Ectodermal cell (in vitro differentiated cells): Measurements from ENCODE around the gene GPR152.
"Not testable (repeated sequence)": the region's sequence is repeated elsewhere in the genome, so short reads cannot be mapped to it uniquely, and the experiment has no call there.

Experiments used
- H3K27ac ChIP-seq: 2 replicates; pipeline ENCODE4 v1.7.0; 2013; ENCODE audit warnings: mild to moderate bottlenecking, low read depth, low read length; ENCODE audit not compliant: insufficient read depth, poor library complexity, severe bottlenecking
- H3K27me3 ChIP-seq: 2 replicates; pipeline ENCODE4 v1.7.0; 2013; ENCODE audit warnings: mild to moderate bottlenecking, low read length; ENCODE audit not compliant: insufficient read depth, control insufficient read depth, poor library complexity, severe bottlenecking
- H3K36me3 ChIP-seq: one replicate; pipeline ENCODE4 v1.7.0; 2013; ENCODE audit warnings: low read length; ENCODE audit not compliant: control insufficient read depth, insufficient read depth
- H3K4me1 ChIP-seq: one replicate; pipeline ENCODE4 v1.7.0; 2013; ENCODE audit warnings: low read length; ENCODE audit not compliant: control insufficient read depth, insufficient read depth
- H3K4me3 ChIP-seq: 2 replicates; pipeline ENCODE4 v1.7.0; 2013; ENCODE audit warnings: low read depth, low read length, control low read depth; ENCODE audit not compliant: insufficient read depth
- H3K9me3 ChIP-seq: 2 replicates; pipeline ENCODE4 v1.7.0; 2013; ENCODE audit warnings: mild to moderate bottlenecking, low read length, moderate library complexity; ENCODE audit not compliant: control insufficient read depth
- WGBS, 2 experiments: methylation state at CpG; one replicate each; pipeline ENCODE4 v1.1.7; 2013; ENCODE audit warnings: missing lambda C conversion rate in 2 of 2; 5-methylcytosine and 5-hydroxymethylcytosine counted together

Gene GPR152

DNA sequence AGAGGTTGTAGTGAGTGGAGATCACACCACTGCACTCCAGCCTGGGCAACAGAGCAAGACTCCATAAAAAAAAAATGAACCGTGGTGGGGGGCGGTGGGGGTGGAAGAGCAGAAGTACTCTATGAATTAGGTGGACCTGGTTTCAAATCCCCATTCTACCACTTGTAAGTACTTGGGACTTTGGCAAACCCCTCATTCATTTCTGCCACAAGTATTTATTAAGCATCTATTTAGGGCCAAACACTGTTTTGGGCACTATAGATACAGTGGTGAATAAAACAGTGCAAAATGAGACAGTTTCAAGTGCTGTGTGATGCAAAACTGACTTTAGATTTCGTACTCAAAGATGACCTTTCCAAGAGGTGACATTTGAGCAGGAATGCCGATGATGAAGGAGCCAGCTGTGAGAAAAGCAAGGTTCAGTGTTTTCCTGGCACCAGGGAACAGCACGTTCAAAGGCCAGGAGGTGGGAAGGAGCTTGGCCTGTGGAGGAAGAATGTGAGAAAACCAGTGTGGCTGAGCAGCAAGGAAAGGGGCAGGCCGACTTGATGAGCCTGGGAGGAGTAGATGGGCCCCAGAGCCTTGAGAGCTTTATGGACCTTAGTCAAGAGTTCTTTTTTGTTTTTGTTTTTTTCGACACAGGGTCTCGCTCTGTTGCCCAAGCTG lies 17.9 kb upstream of the GPR152 start:
- Histone ChIP-seq H3K4me3 (no peak overlapping the region), H3K27ac (no peak overlapping the region), H3K27me3 (no peaks in the 10 kb centered on the region), H3K9me3 (no peaks in the 10 kb centered on the region), H3K4me1 (no peaks in the 10 kb centered on the region), H3K36me3 (no peaks in the 10 kb centered on the region)
- 91 to 92% methylated on average over 8 of the region's 8 CpGs for WGBS, 2 experiments

DNA sequence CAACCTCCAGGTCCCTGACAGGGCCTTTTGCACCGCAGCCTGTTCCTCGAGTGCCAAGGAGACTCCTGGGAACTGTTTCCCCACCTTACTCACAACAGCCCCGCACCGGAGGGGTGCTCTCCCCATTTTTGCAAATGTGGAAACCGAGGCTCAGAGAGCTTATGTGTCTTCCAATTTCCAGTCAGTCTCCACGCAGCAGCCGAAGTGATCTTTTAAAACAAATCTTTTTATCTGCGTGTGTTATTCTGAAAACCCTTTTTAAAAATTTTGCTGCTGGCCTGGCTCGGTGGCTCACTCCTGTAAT lies 16.9 kb upstream of the GPR152 start:
- 45 to 49% methylated on average over 9 of the region's 9 CpGs for WGBS, 2 experiments
- no peak overlapping the region for H3K27ac ChIP-seq

DNA sequence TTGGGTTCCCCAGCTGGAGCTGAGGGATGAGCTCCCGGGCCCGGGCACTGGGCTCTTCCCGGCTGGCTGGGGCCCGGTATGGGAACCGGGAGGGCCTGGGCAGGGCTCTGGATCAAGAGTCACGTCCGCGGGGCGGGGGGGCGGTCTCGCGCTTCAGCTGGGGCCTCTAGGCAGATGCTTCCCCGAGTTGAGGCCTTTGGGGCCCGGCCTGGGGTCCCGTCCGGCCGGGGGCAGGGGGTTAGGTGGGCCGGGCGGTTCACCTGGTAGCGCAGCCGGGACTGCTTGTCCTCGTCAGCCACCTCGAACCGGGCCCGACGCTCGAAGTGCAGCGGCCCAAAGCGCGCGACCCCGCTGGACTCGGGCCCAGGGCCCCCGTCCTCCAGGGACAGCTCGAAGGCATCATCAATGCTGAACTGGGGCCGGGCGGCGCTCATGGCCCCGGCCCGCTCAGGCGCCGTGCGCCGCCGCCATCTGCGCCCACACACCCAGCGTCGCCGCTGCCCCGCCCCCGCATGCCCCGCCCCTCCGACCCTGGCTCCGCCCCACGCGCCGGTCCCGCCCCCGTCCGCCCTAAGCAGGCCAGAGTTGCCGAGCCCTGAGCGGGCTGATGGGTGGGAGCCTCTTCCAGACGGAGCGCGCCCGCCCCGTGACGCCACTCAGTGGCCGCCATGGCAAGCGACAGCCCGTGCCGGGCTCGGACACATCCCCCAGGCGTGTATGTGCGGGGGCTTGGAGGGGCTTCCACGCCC lies 16.4 kb upstream of the GPR152 start, which contains the start of gene TMEM134:
TSS of gene TMEM134 (minus strand) at position 493 of the 749 bp plus-strand sequence. CDS start at position 434, 59 bp downstream.
- WGBS, 2 experiments: 1% methylated on average over 76 of the region's 76 CpGs
- no peaks in the 10 kb centered on the region for H3K9me3 ChIP-seq
- H3K4me1 ChIP-seq: no peaks in the 10 kb centered on the region
- H3K4me3 ChIP-seq: peak within 1 kb of the TSS; percentile 88
- H3K36me3 ChIP-seq: no peaks in the 10 kb centered on the region
- no peak within 1 kb of the TSS for H3K27ac ChIP-seq
- H3K27me3 ChIP-seq: no peaks in the 10 kb centered on the region

More for the DNA sequence above, 16.9 kb upstream of the GPR152 start:
- Histone ChIP-seq H3K36me3 (no peaks in the 10 kb centered on the region), H3K4me1 (no peaks in the 10 kb centered on the region), H3K9me3 (no peaks in the 10 kb centered on the region), H3K4me3 (peak overlapping the region; percentile 88), H3K27me3 (no peaks in the 10 kb centered on the region)

DNA sequence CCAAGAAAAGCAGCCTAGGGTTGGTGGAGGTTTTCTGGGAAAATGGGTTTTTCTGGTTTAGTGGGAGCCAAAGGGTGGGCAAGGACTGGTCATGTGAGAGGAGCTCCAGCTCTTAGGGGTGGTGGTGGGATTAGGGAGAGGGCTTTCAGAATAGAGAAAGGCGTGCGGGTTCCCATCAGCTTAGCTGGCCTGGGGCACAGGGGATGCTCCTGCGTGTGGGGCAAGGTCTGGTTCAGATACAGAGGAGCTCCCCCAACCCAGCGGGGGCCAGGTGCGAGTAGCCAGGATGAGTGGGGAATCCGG lies 15.9 kb upstream of the GPR152 start:
- Histone ChIP-seq H3K27me3 (no peaks in the 10 kb centered on the region), H3K27ac (no peak overlapping the region)

DNA sequence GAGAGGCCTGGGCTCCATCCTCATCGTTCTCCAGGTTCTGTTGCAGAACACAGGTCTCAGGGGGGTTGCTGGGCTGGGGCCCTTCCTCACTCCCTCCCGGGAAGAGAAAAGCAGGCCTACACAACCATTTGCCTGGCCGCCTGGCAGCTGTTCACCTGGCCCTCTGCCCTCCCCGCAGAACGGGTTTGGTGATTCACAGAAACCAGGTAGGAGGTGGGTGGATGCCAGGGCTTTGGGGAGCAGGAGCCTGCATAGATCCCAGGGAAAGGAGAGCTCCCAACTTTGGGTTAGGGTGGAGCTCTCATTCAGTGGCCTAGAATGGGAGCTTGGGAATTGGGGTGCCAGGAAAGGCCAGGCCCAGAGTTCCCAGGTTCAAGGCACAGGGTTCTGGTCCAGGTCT lies 15.5 kb upstream of the GPR152 start:
- H3K4me1 ChIP-seq: no peaks in the 10 kb centered on the region
- H3K27me3 ChIP-seq: no peaks in the 10 kb centered on the region
- H3K4me3 ChIP-seq: peak overlapping the region; percentile 88
- no peaks in the 10 kb centered on the region for H3K36me3 ChIP-seq
- no peak overlapping the region for H3K27ac ChIP-seq
- no peaks in the 10 kb centered on the region for H3K9me3 ChIP-seq
- 72 to 77% methylated on average over 5 of the region's 5 CpGs for WGBS, 2 experiments

More for the DNA sequence above, 15.9 kb upstream of the GPR152 start:
- no peaks in the 10 kb centered on the region for H3K9me3 ChIP-seq
- H3K4me1 ChIP-seq: no peaks in the 10 kb centered on the region
- WGBS, 2 experiments: 10 to 15% methylated on average over 6 of the region's 6 CpGs
- H3K4me3 ChIP-seq: peak overlapping the region; percentile 88
- H3K36me3 ChIP-seq: no peaks in the 10 kb centered on the region

DNA sequence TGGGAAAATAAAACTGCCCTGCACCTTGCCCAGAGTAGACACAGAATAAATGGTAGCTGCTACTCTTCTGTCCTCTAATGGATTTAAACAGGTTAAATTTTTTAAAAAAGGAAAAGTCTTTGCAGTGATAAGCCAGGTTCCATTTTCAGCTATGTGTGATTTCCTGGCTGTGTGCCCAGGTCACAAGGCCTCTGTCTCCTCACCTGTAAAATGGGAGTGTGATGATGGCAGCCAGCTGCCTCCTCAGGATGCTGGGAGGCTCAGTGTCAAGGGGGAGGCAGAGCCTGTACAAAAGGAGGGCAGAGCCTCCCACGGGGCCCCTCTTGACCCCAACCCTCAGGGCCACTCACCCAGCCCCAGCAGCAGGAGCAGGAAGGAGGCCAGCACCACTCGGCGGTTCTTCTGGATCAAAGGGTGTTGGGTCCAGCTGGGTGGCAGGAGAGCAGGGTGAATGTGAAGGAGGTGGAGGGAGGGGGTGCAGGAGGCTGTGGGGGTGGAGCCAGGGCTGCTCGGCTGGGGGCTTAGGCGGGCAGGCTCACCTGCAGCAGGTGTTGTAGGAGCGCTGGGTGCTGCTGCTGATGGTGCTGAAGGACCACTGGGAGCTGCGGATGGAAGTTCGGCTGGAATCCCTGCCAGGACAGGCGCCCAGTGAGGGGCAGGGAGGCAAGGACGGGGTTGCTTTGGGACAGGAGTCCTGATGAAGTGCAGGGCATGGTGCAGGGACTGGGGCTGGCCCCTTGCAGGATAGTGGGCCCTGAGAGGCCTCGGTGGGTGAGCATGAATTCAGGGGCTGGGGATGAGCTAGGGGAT lies 14.6 kb upstream of the GPR152 start:
- H3K36me3 ChIP-seq: no peaks in the 10 kb centered on the region
- no peaks in the 10 kb centered on the region for H3K27me3 ChIP-seq
- 87 to 90% methylated on average over 11 of the region's 11 CpGs for WGBS, 2 experiments
- no peak overlapping the region for H3K4me3 ChIP-seq
- no peaks in the 10 kb centered on the region for H3K4me1 ChIP-seq
- H3K27ac ChIP-seq: no peak overlapping the region
- H3K9me3 ChIP-seq: no peaks in the 10 kb centered on the region

DNA sequence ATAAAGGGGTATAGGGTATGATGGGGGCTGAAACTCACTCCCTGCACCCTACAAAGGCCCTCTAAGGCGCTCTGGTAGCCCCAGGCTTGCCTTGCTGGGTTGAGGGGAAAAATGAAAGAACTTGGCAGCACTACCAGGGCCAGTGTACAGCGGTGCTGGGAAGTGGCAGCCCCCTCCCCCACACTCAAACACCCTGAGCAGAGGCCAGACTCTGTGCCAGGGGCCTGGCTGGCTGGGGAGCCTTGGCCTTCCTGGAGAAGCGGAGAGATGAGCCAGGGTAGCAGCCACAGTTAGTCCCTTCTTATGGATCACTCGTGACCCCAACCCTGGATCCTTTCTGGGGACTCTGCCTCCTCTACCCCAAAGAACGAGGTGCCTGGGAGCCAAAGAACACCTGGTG lies 13.8 kb upstream of the GPR152 start:
- no peak overlapping the region for H3K4me3 ChIP-seq
- no peak overlapping the region for H3K27ac ChIP-seq
- no peaks in the 10 kb centered on the region for H3K27me3 ChIP-seq
- H3K9me3 ChIP-seq: no peaks in the 10 kb centered on the region
- H3K4me1 ChIP-seq: no peaks in the 10 kb centered on the region
- WGBS, 2 experiments: 92 to 94% methylated on average over 5 of the region's 5 CpGs
- no peaks in the 10 kb centered on the region for H3K36me3 ChIP-seq

DNA sequence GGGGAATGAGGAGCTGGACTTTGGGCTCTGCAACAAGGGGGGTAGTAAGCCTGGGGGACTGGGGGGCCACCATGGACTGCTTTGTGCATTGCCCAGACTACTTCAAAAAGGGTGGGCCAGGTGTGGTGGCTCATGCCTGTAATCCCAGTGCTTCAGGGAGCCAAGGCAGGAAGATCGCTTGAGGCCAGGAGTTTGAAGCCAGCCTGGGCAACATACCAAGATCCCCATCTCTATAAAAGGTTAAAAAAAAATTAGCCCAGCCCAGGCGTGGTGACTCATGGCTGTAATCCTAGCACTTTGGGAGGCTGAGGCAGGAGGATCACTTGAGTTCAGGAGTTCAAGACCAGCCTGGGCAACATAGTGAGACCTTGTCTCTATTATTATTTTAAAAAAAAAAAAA lies 13.0 kb upstream of the GPR152 start:
- peak overlapping the region; percentile 76 for H3K4me3 ChIP-seq
- 87 to 94% methylated on average over 2 of the region's 2 CpGs for WGBS, 2 experiments
- not testable (repeated sequence) for H3K36me3 ChIP-seq, H3K4me1 ChIP-seq, H3K27me3 ChIP-seq, H3K9me3 ChIP-seq, H3K27ac ChIP-seq

DNA sequence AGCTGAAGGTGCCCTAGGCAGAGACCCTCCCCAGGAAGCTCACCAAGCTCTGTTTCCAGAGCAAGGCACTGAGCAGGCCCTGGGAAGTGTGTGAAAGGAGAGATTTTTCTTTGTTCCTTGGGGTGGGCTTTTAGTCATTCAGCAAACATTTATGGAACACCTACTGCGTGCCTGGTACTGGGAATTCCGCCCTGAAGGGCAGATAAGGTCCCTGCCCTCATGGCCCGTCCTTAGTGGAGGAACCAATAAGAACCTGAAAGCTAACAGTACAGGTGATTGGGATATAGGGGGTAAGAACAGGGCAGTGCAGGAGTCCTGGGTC lies 12.6 kb upstream of the GPR152 start:
- peak overlapping the region; percentile 76 for H3K4me3 ChIP-seq
- no peaks in the 10 kb centered on the region for H3K36me3 ChIP-seq
- H3K27me3 ChIP-seq: no peaks in the 10 kb centered on the region
- 59 to 64% methylated on average over 3 of the region's 3 CpGs for WGBS, 2 experiments
- no peak overlapping the region for H3K27ac ChIP-seq
- H3K9me3 ChIP-seq: no peaks in the 10 kb centered on the region
- no peaks in the 10 kb centered on the region for H3K4me1 ChIP-seq

DNA sequence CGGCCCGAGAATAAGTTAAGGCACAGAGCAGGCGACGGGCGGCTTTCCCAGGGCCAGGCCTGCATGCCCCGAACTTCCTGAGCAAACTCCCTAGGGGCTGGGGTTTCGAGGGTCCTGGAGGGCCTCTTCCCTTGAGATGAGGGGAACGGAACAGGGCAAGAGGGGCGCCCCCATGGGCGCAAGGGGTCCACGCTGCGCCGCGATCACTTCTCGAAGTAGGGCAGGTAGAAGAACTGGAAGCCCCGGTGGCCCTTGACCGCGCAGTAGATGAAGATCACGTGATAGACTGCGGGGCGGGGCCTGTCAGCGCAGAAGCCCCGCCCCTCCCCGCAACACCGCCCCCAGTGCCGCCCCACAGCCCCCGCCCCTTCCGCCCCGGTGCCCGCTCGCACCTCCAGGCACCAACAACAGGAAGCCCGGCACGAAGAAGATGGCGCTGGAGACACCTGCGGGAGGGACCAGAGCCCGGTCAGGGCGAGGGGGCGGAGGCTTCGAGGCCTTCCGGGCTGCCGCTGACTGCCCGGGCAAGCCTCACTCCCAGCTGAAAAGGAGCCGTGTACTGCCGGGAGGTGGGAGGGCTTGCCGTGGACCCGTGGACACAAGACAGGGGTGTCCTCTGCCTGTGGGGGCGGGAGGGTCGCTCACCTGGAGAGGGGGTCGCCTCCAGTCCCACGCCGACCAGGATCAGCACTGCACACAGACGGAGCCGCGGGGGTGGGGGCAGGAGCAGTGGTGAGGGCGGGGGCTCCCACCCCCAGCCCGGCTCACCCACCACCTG lies 12.1 kb upstream of the GPR152 start:
- Histone ChIP-seq H3K27ac (no peak overlapping the region), H3K9me3 (no peaks in the 10 kb centered on the region), H3K4me3 (peak overlapping the region; percentile 76), H3K36me3 (no peaks in the 10 kb centered on the region), H3K27me3 (no peaks in the 10 kb centered on the region), H3K4me1 (no peaks in the 10 kb centered on the region)
- 14% methylated on average over 56 of the region's 56 CpGs for WGBS, 2 experiments
